Activated T-cell treated with anti-CD3 and anti-CD28 coated beads, Interleukin-2, amount 50 U/mL, for 72 hours (primary cell): Measurements from ENCODE around the gene NLK. TPM values are rescaled to one million over a fixed set of nuclear protein-coding genes. Genes with fewer than 3 reads are reported as not detected.
"Not testable (repeated sequence)": the region's sequence is repeated elsewhere in the genome, so short reads cannot be mapped to it uniquely, and the experiment has no call there.

Experiments
- ATAC-seq, 2 donors: fragments of 150-1000 bp; cut with Tn5 transposase; replicated peaks in 1 of 2; 2 replicates each; pipeline ENCODE4 v1.10.0; 2021; ENCODE audit warnings: moderate library complexity in 2 of 2, mild to moderate bottlenecking in 1 of 2
- DNase-seq, 2 donors: peaks; one replicate each; pipeline ENCODE4 v3.0.0; 2021 to 2022; ENCODE audit warnings: mixed read lengths in 1 of 2
- H3K27ac Mint-ChIP-seq: one replicate; pipeline ENCODE4 v1.8.0; 2022; ENCODE audit warnings: mild to moderate bottlenecking, moderate library complexity, mixed read lengths
- H3K27me3 Mint-ChIP-seq: one replicate; pipeline ENCODE4 v1.8.0; 2022; ENCODE audit warnings: low read depth, mixed read lengths
- H3K36me3 Mint-ChIP-seq, 2 donors: one replicate each; pipeline ENCODE4 v1.8.0; 2022; ENCODE audit warnings: mixed read lengths in 2 of 2, mild to moderate bottlenecking in 1 of 2; ENCODE audit not compliant: insufficient read depth in 2 of 2
- H3K4me1 Mint-ChIP-seq: one replicate; pipeline ENCODE4 v1.8.0; 2022; ENCODE audit warnings: low read depth, mixed read lengths
- H3K4me3 Mint-ChIP-seq, 2 donors: one replicate each; pipeline ENCODE4 v1.8.0; 2022; ENCODE audit warnings: mild to moderate bottlenecking in 2 of 2, mixed read lengths in 2 of 2, moderate library complexity in 2 of 2
- H3K9me3 Mint-ChIP-seq, 2 donors: one replicate each; pipeline ENCODE4 v1.8.0; 2022; ENCODE audit warnings: mixed read lengths in 2 of 2
- total RNA-seq, 2 donors: library from RNA; stranded (reverse); gene quantifications; one replicate each; pipeline ENCODE4 v1.2.3, GENCODE V29; 2022

NLK gene
- total RNA-seq, 2 donors from 2014 or later = 10.0 to 11.7 TPM

- no peaks in the 10 kb centered on the region for H3K36me3 Mint-ChIP-seq
- H3K9me3 Mint-ChIP-seq = no peaks in the 10 kb centered on the region
- no peak overlapping the region for H3K4me3 Mint-ChIP-seq
- H3K27ac Mint-ChIP-seq = no peak overlapping the region
- no peaks in the 10 kb centered on the region for H3K4me1 Mint-ChIP-seq
- DNase-seq = no peak
- H3K27me3 Mint-ChIP-seq = no peaks in the 10 kb centered on the region
- ATAC-seq = no peak
Measured at GRCh38 chr17:28242791-28243190, 200.3 kb downstream of the NLK start.

- not testable (repeated sequence) for H3K4me3 Mint-ChIP-seq, H3K27me3 Mint-ChIP-seq, DNase-seq, H3K9me3 Mint-ChIP-seq, H3K4me1 Mint-ChIP-seq, ATAC-seq, H3K27ac Mint-ChIP-seq, H3K36me3 Mint-ChIP-seq
Measured at GRCh38 chr17:28243268-28243667, 200.8 kb downstream of the NLK start.

GRCh38 chr17:28244446-28244845 lies 202.0 kb downstream of the NLK start:
- H3K27me3 Mint-ChIP-seq = no peaks in the 10 kb centered on the region
- no peak overlapping the region for H3K4me3 Mint-ChIP-seq
- H3K4me1 Mint-ChIP-seq = no peaks in the 10 kb centered on the region
- no peak overlapping the region for H3K27ac Mint-ChIP-seq
- ATAC-seq (no peak), DNase-seq (no peak)
- no peaks in the 10 kb centered on the region for H3K36me3 Mint-ChIP-seq
- H3K9me3 Mint-ChIP-seq = no peaks in the 10 kb centered on the region

Other genes starting within 250 kb of the NLK start
- gene NOS2, start 242.1 kb upstream of the NLK start, total RNA-seq = under 1 TPM; 0.05 to 0.14 TPM
- 10 to 100 TPM; 11.1 to 11.3 TPM for gene LYRM9, start 149.3 kb upstream of the NLK start, total RNA-seq